ENCODE results near the gene HOXB6.

HOXB6 gene

GRCh38 chr17:48565925-48566710, 38.7 kb downstream of the HOXB6 start:
- no peak for DNase-seq (ENCODE audit: low spot score)

DNA sequence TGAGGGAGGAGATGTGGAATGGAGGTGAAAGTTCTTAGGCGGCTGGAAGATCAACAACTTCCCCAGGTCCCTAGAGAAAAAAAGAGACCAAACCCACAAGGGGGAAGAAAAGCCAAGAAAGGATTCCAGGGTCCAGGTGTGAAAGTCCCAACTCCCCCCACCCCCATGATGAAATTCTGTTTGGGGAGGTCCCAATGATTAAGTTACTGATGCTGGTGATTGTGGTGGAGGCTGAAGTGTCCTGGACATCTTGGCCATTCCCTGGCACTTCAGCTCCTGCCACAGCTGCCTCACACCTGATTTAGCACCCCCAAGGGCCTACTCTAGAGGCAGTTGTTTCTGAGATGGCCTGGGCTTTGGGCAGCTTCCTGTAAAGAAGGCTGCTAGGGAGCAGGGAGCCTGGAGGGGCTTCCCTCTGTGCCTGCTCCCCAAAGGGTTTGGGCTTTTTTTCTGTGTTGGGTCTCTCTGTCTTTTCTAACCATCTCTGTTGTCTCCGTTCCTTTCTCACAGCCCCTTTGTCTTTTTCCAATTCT, 39.7 kb downstream of the HOXB6 start:
- DNase-seq (ENCODE audit: low spot score) = no peak

DNA sequence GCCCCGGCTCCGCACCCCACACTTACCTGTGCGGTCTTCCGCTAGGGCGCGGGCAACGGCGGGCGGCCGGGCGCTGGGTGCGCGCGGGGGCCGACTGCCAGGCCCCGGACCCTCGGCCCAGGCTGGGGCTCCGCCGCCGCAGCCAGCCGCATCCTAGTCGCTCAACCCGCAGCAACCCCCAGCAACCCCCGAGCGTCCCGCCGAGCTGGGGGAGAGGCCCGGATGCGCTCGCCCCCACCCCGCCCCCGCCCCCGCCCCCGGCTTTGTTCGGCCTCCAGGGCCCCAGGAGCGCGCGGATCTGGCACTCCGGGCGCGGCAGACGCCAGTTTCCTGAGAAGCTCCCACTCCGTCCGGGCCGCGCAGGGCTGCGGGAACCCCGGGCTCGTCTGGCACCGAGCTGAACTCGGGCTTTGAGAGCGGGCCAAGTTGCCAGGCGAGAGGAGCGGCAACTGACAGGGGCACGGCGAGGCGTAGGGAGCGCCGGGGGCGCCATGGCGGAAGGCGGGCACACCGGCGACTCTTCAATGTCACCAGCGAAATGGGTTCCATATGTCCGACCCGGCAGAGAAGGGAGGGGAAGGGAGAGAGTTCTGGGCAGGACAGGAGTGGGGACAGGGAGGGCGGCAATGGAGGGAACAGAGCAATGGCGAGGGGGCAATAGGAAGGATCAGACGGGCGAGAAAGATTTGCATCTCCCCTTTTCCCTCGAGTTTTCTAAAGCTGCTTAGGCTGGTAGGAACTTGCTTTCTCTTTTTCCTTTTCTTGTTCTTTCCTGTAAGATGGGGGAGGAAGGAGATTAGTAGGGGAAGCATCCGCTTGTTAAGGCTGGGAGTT, 40.4 kb downstream of the HOXB6 start:
- DNase-seq (ENCODE audit: low spot score) = no peak

- no peak for DNase-seq (ENCODE audit: low spot score)
Measured at GRCh38 chr17:48563867-48564187, 41.0 kb downstream of the HOXB6 start.

- no peak for DNase-seq (ENCODE audit: low spot score)
Measured at GRCh38 chr17:48563385-48563838, 41.4 kb downstream of the HOXB6 start.

- no peak for DNase-seq (ENCODE audit: low spot score)
Measured at GRCh38 chr17:48562934-48563333, 41.9 kb downstream of the HOXB6 start.

DNA sequence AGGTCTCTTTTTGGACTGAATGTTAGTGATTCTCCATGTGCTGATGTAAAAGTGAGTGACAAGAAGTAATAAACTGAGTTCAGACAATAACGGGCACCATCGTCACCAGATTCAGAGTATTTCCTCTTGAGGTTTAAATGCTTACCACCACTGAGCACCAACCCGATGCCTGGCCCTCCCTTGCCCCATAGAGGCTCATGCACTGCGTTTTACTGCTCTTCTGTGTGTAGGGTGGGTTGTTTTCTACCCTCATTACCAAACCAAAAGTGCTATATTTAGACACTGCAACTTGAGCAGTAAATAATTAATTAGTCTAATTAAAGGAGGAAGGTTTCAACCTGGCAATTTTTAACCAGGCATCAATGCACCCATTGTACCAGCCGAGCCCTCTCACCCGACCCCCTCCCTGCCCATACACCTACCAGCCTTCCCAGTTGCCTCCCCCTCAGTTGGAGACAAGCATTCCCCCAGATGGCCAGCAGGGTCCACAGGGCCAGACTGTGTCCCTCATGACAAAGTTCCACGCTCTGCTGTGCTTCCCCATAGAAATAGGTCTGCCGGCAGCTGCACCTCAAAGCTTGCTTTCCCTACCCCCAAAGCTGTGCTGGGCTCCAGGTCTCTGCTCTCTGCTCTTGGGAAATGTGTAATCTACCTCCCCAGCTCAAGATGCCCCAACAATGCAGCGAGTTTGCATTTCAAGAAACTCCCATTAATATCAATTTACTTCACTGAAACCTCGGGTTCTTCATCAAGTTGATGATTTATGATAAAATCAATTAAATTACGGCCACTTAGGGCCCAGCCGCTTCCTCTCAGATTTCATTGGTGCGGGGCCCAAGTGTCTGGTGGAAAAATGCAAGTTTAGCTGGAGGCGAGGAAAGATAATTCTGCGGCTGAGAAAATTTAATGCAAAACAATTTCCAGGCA, 42.6 kb downstream of the HOXB6 start:
- DNase-seq (ENCODE audit: low spot score) = no peak

DNA sequence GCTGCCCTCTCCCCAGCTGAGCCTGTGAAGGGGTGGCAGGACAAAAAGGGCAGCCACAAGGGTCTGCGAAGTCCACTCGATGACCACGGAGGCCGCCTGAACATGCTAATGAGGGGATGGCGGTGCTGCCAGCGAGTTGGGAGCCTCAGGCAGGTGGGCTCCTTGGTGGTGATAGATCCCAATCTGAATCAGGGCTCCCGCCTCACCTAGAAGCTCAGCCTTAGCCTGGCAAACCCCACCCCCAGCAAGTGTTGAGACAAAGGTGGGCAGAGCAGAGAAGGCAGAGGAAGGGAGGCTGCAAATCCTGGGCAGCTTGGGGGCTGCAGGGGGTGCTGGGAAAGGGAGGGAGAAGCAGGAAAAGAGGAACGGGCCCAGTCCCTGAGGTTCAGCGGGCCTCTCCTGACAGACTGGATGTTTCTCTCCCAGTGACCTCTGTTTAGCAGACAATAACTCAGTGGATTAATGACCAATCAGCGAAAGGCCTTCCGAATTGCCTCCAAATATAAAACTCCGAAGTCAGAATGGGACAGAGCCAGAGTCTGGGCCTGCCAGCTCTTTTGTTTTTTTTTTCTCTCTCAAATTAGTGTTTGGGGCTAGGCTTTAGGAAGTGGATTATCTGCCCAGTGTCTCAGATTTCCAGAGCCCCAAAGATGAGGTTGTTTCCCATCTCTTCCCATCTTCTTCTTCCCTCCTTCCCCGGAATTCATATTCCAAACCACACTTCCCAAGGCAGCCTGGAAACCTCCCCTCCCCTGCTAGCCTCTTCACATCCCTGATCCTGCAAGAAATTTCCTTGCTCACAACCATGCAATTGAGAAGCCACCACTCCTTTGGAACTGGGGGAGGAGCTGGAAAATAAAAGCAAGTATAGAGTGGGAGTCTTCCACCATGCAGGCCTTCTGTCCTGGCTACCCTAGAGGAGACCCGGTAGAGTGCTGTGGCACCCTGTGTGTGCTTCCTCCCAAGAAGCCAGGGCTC, 44.7 kb downstream of the HOXB6 start:
- no peak for DNase-seq (ENCODE audit: low spot score)

DNA sequence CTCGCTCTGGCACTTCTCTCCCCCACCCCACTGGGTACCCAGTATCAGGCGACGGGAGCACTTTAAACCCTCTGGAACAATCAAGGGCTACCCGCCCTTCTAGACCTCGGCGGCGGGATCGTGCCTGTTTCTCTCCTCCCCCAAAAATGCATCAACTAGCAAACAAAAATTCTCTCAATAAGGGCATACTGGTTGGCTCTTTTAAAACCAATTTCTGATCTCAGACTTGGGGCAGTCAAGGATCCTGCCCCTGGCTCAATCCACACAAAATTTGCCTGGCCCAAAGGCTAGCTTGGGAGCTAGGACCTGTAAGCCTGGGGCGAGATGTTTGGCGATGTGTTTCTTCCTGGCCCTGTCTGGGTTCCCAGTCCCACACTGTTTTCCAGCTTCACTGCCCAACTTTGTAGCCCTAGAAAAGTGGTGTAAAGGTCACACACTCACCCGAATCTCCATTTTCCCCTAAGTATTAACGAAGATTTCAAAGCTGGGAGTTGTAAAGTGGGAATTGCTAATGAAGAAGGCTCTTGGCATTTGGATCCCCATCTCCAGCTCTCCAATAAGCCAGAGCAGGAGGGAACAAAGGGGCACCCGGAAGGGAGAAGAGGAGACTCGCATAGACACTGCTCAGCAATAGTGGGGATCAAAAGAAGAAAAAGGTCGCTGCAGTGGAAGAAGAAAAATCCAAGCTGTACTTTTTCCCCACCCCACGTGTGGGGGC, 45.5 kb downstream of the HOXB6 start:
- no peak for DNase-seq (ENCODE audit: low spot score)

DNA sequence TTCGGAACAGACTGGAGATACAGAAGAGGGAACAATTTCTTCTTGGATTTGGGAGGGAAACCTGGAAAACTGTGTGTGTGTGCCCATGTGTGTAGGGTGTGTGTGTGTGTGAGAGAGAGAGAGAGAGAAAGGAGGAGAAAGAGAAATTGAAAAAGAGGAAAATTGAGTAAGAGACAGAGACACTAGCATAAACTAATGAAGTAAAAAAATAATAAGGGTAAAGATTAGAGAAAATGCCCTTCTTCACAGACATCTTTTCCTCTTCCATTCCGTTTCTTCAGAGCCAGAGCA, 46.0 kb downstream of the HOXB6 start:
- no peak for DNase-seq (ENCODE audit: low spot score)

DNA sequence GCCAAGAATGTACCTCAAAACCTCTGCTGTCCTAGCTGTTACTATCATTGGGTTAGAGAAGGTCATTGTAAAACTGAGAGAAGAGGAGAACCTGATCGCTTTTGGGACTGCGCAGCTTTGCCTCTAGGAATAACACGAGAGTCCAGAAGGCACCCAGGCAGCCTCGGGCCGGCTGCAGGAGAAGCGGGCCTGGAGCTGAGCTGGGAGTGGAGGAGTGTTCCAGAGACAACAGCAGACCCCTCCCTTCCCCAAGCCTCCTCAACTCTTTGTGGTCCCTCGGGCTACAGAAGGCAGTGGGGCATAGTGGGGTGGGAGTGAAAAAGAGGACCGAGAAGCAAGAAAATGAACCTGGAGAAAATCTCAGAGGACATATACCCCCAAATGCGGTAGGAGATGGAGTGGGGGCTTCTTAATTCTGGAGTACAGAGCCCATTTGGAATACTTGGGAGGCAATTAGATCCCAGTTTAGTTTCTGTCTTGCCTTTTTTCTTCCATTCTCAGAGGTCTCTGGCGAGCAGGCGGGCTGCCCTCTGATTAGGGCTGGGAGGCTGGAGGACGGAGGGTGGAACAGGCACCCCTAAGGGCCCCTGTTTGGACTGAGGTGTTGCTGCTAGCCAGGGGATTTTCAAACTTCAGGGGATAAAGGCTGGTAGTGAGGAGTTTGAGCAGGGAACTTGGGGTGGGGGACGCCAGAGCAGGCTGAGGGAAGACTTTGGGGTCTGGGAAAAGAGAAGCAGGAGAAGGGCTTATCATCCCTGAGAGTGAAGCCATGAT, 46.5 kb downstream of the HOXB6 start:
- no peak for DNase-seq (ENCODE audit: low spot score)

- no peak for DNase-seq (ENCODE audit: low spot score)
Measured at GRCh38 chr17:48556576-48557401, 48.0 kb downstream of the HOXB6 start.

GRCh38 chr17:48556229-48556575, 48.6 kb downstream of the HOXB6 start:
- no peak for DNase-seq (ENCODE audit: low spot score)

- DNase-seq (ENCODE audit: low spot score) = no peak
Measured at GRCh38 chr17:48555258-48556228, 49.2 kb downstream of the HOXB6 start.

DNA sequence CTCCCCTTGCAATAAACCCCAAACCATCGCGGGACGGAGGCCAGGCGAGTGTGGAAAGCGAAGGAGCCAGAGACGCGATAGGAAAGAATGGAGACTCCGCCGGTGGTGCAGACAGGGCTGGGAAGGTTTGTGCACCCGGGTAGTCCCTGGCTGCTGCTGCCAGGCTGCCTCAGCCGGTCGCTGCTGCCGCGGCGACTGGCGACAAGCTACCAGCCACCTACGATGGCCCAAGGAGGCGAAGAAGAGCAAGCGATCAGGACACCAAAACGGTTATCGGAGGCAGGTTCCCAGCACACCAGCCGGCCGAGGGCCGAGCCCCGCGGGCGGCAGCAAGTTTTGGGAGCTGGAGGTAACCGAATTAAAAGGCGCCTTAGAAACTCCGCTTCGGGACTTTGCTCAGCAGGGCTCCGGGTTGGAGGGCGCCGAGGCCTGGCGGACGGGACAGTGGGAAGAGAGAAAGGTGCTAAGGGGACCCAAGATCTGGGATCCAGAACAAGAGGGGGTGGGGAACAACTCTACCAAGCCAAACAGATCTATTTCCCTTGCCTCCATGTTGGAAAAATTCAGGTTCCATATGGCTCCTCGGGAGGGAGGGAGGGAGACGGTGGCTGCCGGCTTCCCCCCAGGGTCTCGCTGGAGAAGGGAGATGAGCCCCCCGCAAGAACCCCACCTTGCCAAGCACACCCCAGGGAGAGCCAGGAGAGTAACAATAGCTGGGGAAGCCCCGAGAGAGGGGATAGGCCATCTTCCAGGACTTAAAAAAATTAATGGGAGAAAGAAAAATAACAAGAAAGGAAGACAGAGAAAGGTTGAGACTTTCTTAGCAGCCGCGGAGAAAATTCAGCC, 50.2 kb downstream of the HOXB6 start:
- no peak for DNase-seq (ENCODE audit: low spot score)

- DNase-seq (ENCODE audit: low spot score) = no peak
Measured at GRCh38 chr17:48553826-48554225, 51.0 kb downstream of the HOXB6 start.

- no peak for DNase-seq (ENCODE audit: low spot score)
Measured at GRCh38 chr17:48553190-48553547, 51.6 kb downstream of the HOXB6 start.
